ENCODE measurements around the gene TIMM50.

TIMM50 gene

DNA sequence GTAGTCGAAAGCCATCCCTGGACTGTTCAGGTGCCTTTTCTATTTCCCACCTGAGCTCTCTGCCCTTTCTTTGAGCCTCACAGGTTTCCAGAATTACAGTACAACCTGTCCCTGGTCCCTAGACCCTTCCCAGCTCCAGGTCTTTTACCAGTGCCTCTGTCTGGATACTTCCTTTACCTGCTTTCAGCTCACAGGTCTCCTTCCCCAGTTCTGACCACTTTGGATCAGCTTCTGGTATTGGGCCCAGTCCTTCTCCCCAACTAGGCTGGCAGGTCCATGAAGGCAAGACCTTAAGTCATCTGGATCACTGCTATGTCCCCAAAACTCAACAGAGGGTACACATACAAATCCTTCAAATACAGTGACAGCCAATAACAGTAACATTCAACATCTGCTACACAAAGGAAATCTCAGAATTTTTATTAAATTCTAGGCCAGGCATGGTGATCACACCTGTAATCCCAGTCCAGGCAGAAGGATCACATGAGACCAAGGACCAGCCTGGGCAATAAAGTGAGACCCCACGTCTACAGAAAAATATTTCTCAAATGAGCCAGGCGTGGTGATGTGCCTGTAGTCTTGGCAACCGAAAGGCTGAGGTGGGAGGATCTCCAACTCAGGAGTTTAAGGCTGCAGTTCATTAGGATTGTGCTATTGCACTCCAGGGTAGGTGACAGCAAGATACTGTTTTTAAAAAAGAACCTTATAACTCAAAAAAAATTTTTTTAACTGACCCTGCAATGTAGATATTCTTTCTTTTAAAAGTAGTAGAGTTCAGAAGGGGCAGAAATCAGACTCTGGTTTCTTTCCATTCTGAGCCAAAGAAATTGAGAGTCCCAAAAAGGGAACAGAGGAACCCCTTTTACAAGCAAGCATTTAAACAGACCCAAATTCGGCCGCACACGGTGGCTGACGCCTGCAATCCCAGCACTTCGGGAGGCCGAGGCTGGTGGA lies 46.2 kb upstream of the TIMM50 start:
- Histone ChIP-seq H3K4me3 (ENCODE audit: insufficient read depth in 1 of 2, low read depth in 1 of 2, low read length in 2 of 2) (peak overlapping the region; percentile 18 to 99), H3K4ac (ENCODE audit: low read depth in 1 of 2, low read length in 2 of 2) (no peak overlapping the region), H2BK5ac (ENCODE audit: low read depth, low read length, poor library complexity, severe bottlenecking) (no peak overlapping the region), H3K36me3 (ENCODE audit: control insufficient read depth in 1 of 2, insufficient read depth in 2 of 2, low read depth in 1 of 2, low read length in 2 of 2) (peaks cover 33 to 35% of the 10 kb centered on the region in 2 experiments), H3K9ac (ENCODE audit: low read length) (peak overlapping the region; percentile 99), H2BK120ac (ENCODE audit: low read depth, low read length) (no peak overlapping the region), H2AK5ac (ENCODE audit: low read length, severe bottlenecking) (no peak overlapping the region), H3K79me1 (replicated peaks; ENCODE audit: low read length, poor library complexity, severe bottlenecking) (peaks cover 13% of the 10 kb centered on the region), H3K27me3 (ENCODE audit: control insufficient read depth in 1 of 2, insufficient read depth in 1 of 2, low read length in 2 of 2) (no peaks in the 10 kb centered on the region), H3K18ac (ENCODE audit: low read depth in 1 of 2, low read length in 2 of 2) (no peak overlapping the region), H3K27ac (ENCODE audit: low read length, poor library complexity, severe bottlenecking) (no peak overlapping the region), H2BK12ac (ENCODE audit: low read length in 2 of 2) (no peak overlapping the region), H3K23ac (ENCODE audit: low read length in 2 of 2) (no peak overlapping the region), H2AFZ (ENCODE audit: low read depth, low read length) (no peak overlapping the region), H3K14ac (ENCODE audit: low read length in 2 of 2) (no peak overlapping the region), H3K4me2 (ENCODE audit: low read length, poor library complexity, severe bottlenecking) (peak overlapping the region; percentile 59), H3K4me1 (ENCODE audit: control insufficient read depth, insufficient read depth, low read depth, low read length) (peaks cover 31% of the 10 kb centered on the region), H4K8ac (ENCODE audit: low read length) (no peak overlapping the region), H2BK15ac (ENCODE audit: low read depth, poor library complexity, severe bottlenecking) (no peak overlapping the region), H3K9me3 (ENCODE audit: control insufficient read depth, low read length) (no peaks in the 10 kb centered on the region), H4K91ac (ENCODE audit: low read length) (no peak overlapping the region)
- 81% methylated on average over 10 of the region's 10 CpGs for WGBS
- peak; percentile 27 for DNase-seq

DNA sequence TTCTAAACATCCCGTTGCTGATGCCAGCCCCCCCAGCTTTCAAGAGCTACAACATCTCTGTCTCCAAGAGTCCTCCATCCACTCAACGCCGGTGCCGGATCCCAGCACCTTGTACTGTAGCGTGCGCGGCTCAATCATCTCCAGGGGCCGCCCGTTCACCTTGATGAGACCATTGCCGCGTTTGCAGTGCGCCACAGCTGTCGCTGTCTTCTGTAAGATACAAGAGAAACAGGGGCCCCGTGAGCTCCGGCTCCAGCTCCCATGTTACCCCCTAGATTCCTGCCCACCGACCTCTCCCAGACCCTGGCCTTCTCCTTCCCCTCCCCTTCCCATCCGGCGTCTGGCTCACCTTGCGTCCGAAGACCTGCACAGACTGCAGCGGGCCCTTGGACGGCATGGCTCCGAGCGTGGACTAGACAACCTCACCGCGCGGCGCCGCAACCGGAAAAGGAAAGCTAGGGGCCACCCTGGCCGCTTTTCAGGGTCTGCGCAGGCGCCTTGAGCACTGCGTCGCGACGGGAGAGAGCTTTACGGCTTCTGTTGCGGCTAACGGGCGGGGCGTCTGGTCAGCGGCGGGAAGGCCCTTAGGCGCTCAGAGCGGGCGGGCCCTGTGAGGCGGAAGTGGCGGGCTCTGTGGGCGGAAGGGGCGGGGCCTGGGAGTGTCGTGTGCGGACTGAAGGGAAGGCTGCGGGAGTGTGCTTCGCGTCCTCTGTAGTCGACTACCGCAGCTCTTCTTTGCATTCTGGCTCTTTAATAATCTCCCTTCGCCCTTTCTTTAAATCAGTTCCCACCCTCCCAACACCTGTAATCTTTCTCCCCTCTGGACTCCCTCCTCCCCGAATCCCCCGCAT lies 44.9 kb upstream of the TIMM50 start, which contains the start of gene RPS16:
TSS of gene RPS16 (minus strand) at position 451 of the 851 bp plus-strand sequence. CDS start at position 397, 54 bp downstream.
- peak within 1 kb of the TSS; percentile 82 for H3K4me2 ChIP-seq (ENCODE audit: low read length, poor library complexity, severe bottlenecking)
- peaks cover 33 to 35% of the 10 kb centered on the region in 2 experiments for H3K36me3 ChIP-seq (ENCODE audit: control insufficient read depth in 1 of 2, insufficient read depth in 2 of 2, low read depth in 1 of 2, low read length in 2 of 2)
- H2BK12ac ChIP-seq (ENCODE audit: low read length in 2 of 2) = peak within 1 kb of the TSS in 1 of 2 experiments; percentile 35
- H2BK5ac ChIP-seq (ENCODE audit: low read depth, low read length, poor library complexity, severe bottlenecking) = peak within 1 kb of the TSS; percentile 87
- H2BK15ac ChIP-seq (ENCODE audit: low read depth, poor library complexity, severe bottlenecking) = peak within 1 kb of the TSS; percentile 29
- peak within 1 kb of the TSS; percentile 86 for H4K8ac ChIP-seq (ENCODE audit: low read length)
- H3K9me3 ChIP-seq (ENCODE audit: control insufficient read depth, low read length) = no peaks in the 10 kb centered on the region
- H3K23ac ChIP-seq (ENCODE audit: low read length in 2 of 2) = no peak within 1 kb of the TSS
- peak within 1 kb of the TSS; percentile 99 for H3K9ac ChIP-seq (ENCODE audit: low read length)
- DNase-seq = peak; percentile 97
- peak within 1 kb of the TSS; percentile 85 for H3K27ac ChIP-seq (ENCODE audit: low read length, poor library complexity, severe bottlenecking)
- no peaks in the 10 kb centered on the region for H3K27me3 ChIP-seq (ENCODE audit: control insufficient read depth in 1 of 2, insufficient read depth in 1 of 2, low read length in 2 of 2)
- peak within 1 kb of the TSS; percentile 77 for H4K91ac ChIP-seq (ENCODE audit: low read length)
- peak within 1 kb of the TSS; percentile 99 for H3K4me3 ChIP-seq (ENCODE audit: insufficient read depth in 1 of 2, low read depth in 1 of 2, low read length in 2 of 2)
- peaks cover 13% of the 10 kb centered on the region for H3K79me1 ChIP-seq (replicated peaks; ENCODE audit: low read length, poor library complexity, severe bottlenecking)
- H3K4ac ChIP-seq (ENCODE audit: low read depth in 1 of 2, low read length in 2 of 2) = peak within 1 kb of the TSS; percentile 57 to 97
- H3K18ac ChIP-seq (ENCODE audit: low read depth in 1 of 2, low read length in 2 of 2) = peak within 1 kb of the TSS; percentile 88 to 93
- WGBS = 1% methylated on average over 49 of the region's 61 CpGs
- H3K4me1 ChIP-seq (ENCODE audit: control insufficient read depth, insufficient read depth, low read depth, low read length) = peaks cover 24% of the 10 kb centered on the region
- H2AFZ ChIP-seq (ENCODE audit: low read depth, low read length) = no peak within 1 kb of the TSS
- H3K14ac ChIP-seq (ENCODE audit: low read length in 2 of 2) = peak within 1 kb of the TSS in 1 of 2 experiments; percentile 95
- peak within 1 kb of the TSS; percentile 77 for H2AK5ac ChIP-seq (ENCODE audit: low read length, severe bottlenecking)
- H2BK120ac ChIP-seq (ENCODE audit: low read depth, low read length) = peak within 1 kb of the TSS; percentile 64

DNA sequence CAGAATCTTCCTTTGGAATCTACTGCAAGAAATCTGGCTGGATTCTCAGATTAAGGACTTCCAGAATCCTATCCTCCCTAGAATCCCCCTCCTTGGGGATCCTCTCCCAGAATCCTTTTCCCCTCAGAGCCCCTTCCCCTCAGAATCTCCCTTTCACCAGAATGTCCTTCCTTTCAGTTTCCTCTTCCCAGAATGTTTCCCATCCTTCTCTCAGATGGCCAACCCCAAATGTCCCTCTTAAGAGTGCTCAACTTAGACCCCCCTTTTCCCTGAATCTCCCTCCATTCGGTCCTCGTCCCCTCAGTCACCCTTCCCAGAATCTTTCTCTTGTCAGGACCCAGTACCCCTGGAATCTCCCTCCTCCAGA lies 44.3 kb upstream of the TIMM50 start:
- no peak overlapping the region for H3K14ac ChIP-seq (ENCODE audit: low read length in 2 of 2)
- no peaks in the 10 kb centered on the region for H3K9me3 ChIP-seq (ENCODE audit: control insufficient read depth, low read length)
- H2BK15ac ChIP-seq (ENCODE audit: low read depth, poor library complexity, severe bottlenecking) = peak overlapping the region; percentile 29
- WGBS = 4% methylated on average over 2 of the region's 2 CpGs
- H2AK5ac ChIP-seq (ENCODE audit: low read length, severe bottlenecking) = peak overlapping the region; percentile 77
- peak overlapping the region in 1 of 2 experiments; percentile 35 for H2BK12ac ChIP-seq (ENCODE audit: low read length in 2 of 2)
- no peaks in the 10 kb centered on the region for H3K27me3 ChIP-seq (ENCODE audit: control insufficient read depth in 1 of 2, insufficient read depth in 1 of 2, low read length in 2 of 2)
- H3K79me1 ChIP-seq (replicated peaks; ENCODE audit: low read length, poor library complexity, severe bottlenecking) = peaks cover 13% of the 10 kb centered on the region
- H2BK5ac ChIP-seq (ENCODE audit: low read depth, low read length, poor library complexity, severe bottlenecking) = no peak overlapping the region
- H3K23ac ChIP-seq (ENCODE audit: low read length in 2 of 2) = no peak overlapping the region
- H4K91ac ChIP-seq (ENCODE audit: low read length) = no peak overlapping the region
- H2AFZ ChIP-seq (ENCODE audit: low read depth, low read length) = no peak overlapping the region
- peak overlapping the region in 1 of 2 experiments; percentile 41 for H3K4ac ChIP-seq (ENCODE audit: low read depth in 1 of 2, low read length in 2 of 2)
- peak overlapping the region; percentile 3 to 99 for H3K4me3 ChIP-seq (ENCODE audit: insufficient read depth in 1 of 2, low read depth in 1 of 2, low read length in 2 of 2)
- H2BK120ac ChIP-seq (ENCODE audit: low read depth, low read length) = peak overlapping the region; percentile 24
- peak overlapping the region; percentile 78 for H3K27ac ChIP-seq (ENCODE audit: low read length, poor library complexity, severe bottlenecking)
- no peak for DNase-seq
- H3K4me2 ChIP-seq (ENCODE audit: low read length, poor library complexity, severe bottlenecking) = peak overlapping the region; percentile 82
- peak overlapping the region; percentile 69 for H4K8ac ChIP-seq (ENCODE audit: low read length)
- peaks cover 28 to 30% of the 10 kb centered on the region in 2 experiments for H3K36me3 ChIP-seq (ENCODE audit: control insufficient read depth in 1 of 2, insufficient read depth in 2 of 2, low read depth in 1 of 2, low read length in 2 of 2)
- peak overlapping the region; percentile 99 for H3K9ac ChIP-seq (ENCODE audit: low read length)
- H3K18ac ChIP-seq (ENCODE audit: low read depth in 1 of 2, low read length in 2 of 2) = peak overlapping the region in 1 of 2 experiments; percentile 28
- H3K4me1 ChIP-seq (ENCODE audit: control insufficient read depth, insufficient read depth, low read depth, low read length) = peaks cover 18% of the 10 kb centered on the region

Data from mesenchymal stem cell (in vitro differentiated cells and primary cell).